PC-3 (cell line): ENCODE data around the gene CBX5. TPM values are rescaled to one million over a fixed set of nuclear protein-coding genes. Genes with fewer than 3 reads are reported as not detected.

ENCODE experiments used
- ATAC-seq: fragments of 200-7000 bp; cut with Tn5 transposase; 2 replicates; pipeline ENCODE4 v1.9.1; 2020; ENCODE audit warnings: mild to moderate bottlenecking, moderate library complexity
- BruUV-seq: library from RNA; stranded (reverse); fragments of 400-500 nt; replicated peaks from 2 replicates; lab custom pipeline; 2021; lab: Mats Ljungman, UMichigan
- CTCF ChIA-PET: fragments of 300-600 bp; sonication (Branson Sonifier 250); formaldehyde crosslinking; loops from one replicate; lab custom pipeline; 2022; ENCODE audit warnings: antibody characterized with exemption; lab: Charles Lee
- POLR2A ChIA-PET: fragments of 300-600 bp; sonication (Branson Sonifier 250); formaldehyde crosslinking; loops from one replicate; lab custom pipeline; 2022; ENCODE audit warnings: antibody characterized with exemption; ENCODE audit not compliant: unreplicated experiment; lab: Charles Lee
- DNase-seq: peaks from one replicate; pipeline ENCODE4 v3.0.0-alpha.2; 2015
- H2AFZ ChIP-seq: fragments of 300-600 bp; sonication (generic); 2 replicates; pipeline ENCODE4 v1.6.0; 2016; ENCODE audit warnings: antibody characterized with exemption, low read length
- H3F3A ChIP-seq: fragments of 300-600 bp; sonication (generic); one replicate; pipeline ENCODE4 v1.6.0; 2017; ENCODE audit warnings: antibody characterized with exemption, low read length, control low read depth, mild to moderate bottlenecking; ENCODE audit not compliant: unreplicated experiment
- H3K27ac ChIP-seq: fragments of 300-600 bp; sonication (generic); 2 replicates; pipeline ENCODE4 v1.5.1; 2016; ENCODE audit warnings: mild to moderate bottlenecking, low read length
- H3K27me3 ChIP-seq: fragments of 300-600 bp; sonication (generic); 2 replicates; pipeline ENCODE4 v1.6.1; 2016; ENCODE audit warnings: low read length, mixed read lengths
- H3K36me3 ChIP-seq: fragments of 300-600 bp; sonication (generic); 2 replicates; pipeline ENCODE4 v1.6.1; 2016; ENCODE audit warnings: low read depth, mixed run types, low read length, mixed read lengths
- H3K4me1 ChIP-seq: fragments of 300-600 bp; sonication (generic); 2 replicates; pipeline ENCODE4 v1.5.1; 2016; ENCODE audit warnings: low read length; ENCODE audit not compliant: insufficient read depth
- H3K4me2 ChIP-seq: fragments of 300-600 bp; sonication (generic); 2 replicates; pipeline ENCODE4 v1.6.0; 2016; ENCODE audit warnings: low read length
- H3K4me3 ChIP-seq: fragments of 300-600 bp; sonication (generic); 2 replicates; pipeline ENCODE4 v1.5.1; 2016; ENCODE audit warnings: mild to moderate bottlenecking, low read length, mixed read lengths
- H3K79me2 ChIP-seq: fragments of 300-600 bp; sonication (generic); 2 replicates; pipeline ENCODE4 v1.6.1; 2017; ENCODE audit warnings: low read length, mixed read lengths
- H3K9ac ChIP-seq: fragments of 300-600 bp; sonication (generic); 2 replicates; pipeline ENCODE4 v1.6.0; 2016; ENCODE audit warnings: mild to moderate bottlenecking, low read length
- H3K9me2 ChIP-seq: fragments of 300-600 bp; sonication (generic); replicated peaks from 2 replicates; pipeline ENCODE4 v1.6.1; 2016; ENCODE audit warnings: mixed run types, low read length, mixed read lengths
- H3K9me3 ChIP-seq: fragments of 300-600 bp; sonication (generic); 2 replicates; pipeline ENCODE4 v1.6.1; 2016; ENCODE audit warnings: low read length, mixed read lengths
- H4K20me1 ChIP-seq: fragments of 300-600 bp; sonication (generic); 2 replicates; pipeline ENCODE4 v1.6.1; 2016; ENCODE audit warnings: low read length, mixed read lengths
- CTCF ChIP-seq: fragments of 300-600 bp; sonication (generic); conservative IDR thresholded peaks from 2 replicates; pipeline ENCODE4 v1.5.1; 2017; ENCODE audit warnings: antibody characterized with exemption, low read depth, mild to moderate bottlenecking, low read length
- EZH2 ChIP-seq: fragments of 300-600 bp; sonication (generic); IDR thresholded peaks from one replicate; pipeline ENCODE4 v1.6.1; 2017; ENCODE audit warnings: antibody characterized with exemption, mild to moderate bottlenecking, low read length; ENCODE audit not compliant: unreplicated experiment
- EZH2phosphoT487 ChIP-seq: fragments of 300-600 bp; sonication (generic); IDR thresholded peaks from 2 replicates; pipeline ENCODE4 v1.6.1; 2018; ENCODE audit warnings: mild to moderate bottlenecking, antibody characterized with exemption, low read length, borderline replicate concordance
- intact Hi-C: fragments of 100-400 bp; cut with micrococcal nuclease; formaldehyde crosslinking; loops from 2 replicates; pipeline ENCODE4 v1.9.0; 2023
- total RNA-seq: library from RNA; depleted of rRNA; stranded (reverse); fragments of >200 nt; gene quantifications from 2 replicates; pipeline ENCODE4 v1.2.3, GENCODE V29; 2014

CBX5 gene
- total RNA-seq, 1 experiment from 2014 or later: 14.9 TPM

- no peak overlapping the region for H3K4me3 ChIP-seq
- DNase-seq (no peak), ATAC-seq (no peak)
- H3F3A ChIP-seq: no peaks in the 10 kb centered on the region
- H3K9me2 ChIP-seq: no peaks in the 10 kb centered on the region
- H3K27ac ChIP-seq: no peak overlapping the region
- no peak overlapping the region for H2AFZ ChIP-seq
- H3K79me2 ChIP-seq: no peaks in the 10 kb centered on the region
- no peaks in the 10 kb centered on the region for H3K36me3 ChIP-seq
- TF ChIP-seq CTCF (no peak), EZH2 (no peak)
- ChIA-PET CTCF (interaction anchor here (1.0 kb wide), 1 partner anchor 104 kb away, joined by 4 read pairs; the partner anchor contains the start of gene COPZ1), POLR2A (no interaction called here)
- intact Hi-C loops: no loop called here
- BruUV-seq: no TSS peak
- H4K20me1 ChIP-seq: no peaks in the 10 kb centered on the region
- H3K4me1 ChIP-seq: peaks cover 15% of the 10 kb centered on the region
- no peaks in the 10 kb centered on the region for H3K27me3 ChIP-seq
- no peaks in the 10 kb centered on the region for H3K9me3 ChIP-seq
- no peak overlapping the region for H3K4me2 ChIP-seq
- H3K9ac ChIP-seq: no peak overlapping the region
Measured at GRCh38 chr12:54221402-54221984, 58.4 kb downstream of the CBX5 start.

GRCh38 chr12:54220567-54220966, 59.4 kb downstream of the CBX5 start:
- H3K79me2 ChIP-seq: no peaks in the 10 kb centered on the region
- CTCF ChIA-PET: interaction anchor here (1.0 kb wide), 1 partner anchor 105 kb away, joined by 4 read pairs; the partner anchor contains the start of gene COPZ1
- POLR2A ChIA-PET: no interaction called here
- DNase-seq (no peak), ATAC-seq (no peak)
- H3K4me2 ChIP-seq: peak overlapping the region; percentile 55; the same call in 1 of the 2 replicates
- no peaks in the 10 kb centered on the region for H3K9me2 ChIP-seq
- no peaks in the 10 kb centered on the region for H3K36me3 ChIP-seq
- H3K27ac ChIP-seq: no peak overlapping the region
- no peaks in the 10 kb centered on the region for H3K27me3 ChIP-seq
- intact Hi-C loops: loop anchor here (1.0 kb wide), 1 partner anchor 141 kb away; no protein-coding TSS in a partner anchor
- no peak overlapping the region for H3K9ac ChIP-seq
- H3F3A ChIP-seq: no peaks in the 10 kb centered on the region
- BruUV-seq: no TSS peak
- H2AFZ ChIP-seq: peak overlapping the region; percentile 72
- H4K20me1 ChIP-seq: no peaks in the 10 kb centered on the region
- H3K4me3 ChIP-seq: no peak overlapping the region
- TF ChIP-seq EZH2phosphoT487 (no peak), CTCF (no peak), EZH2 (no peak)
- H3K4me1 ChIP-seq: peaks cover 16% of the 10 kb centered on the region
- no peaks in the 10 kb centered on the region for H3K9me3 ChIP-seq

GRCh38 chr12:54220092-54220557, 59.8 kb downstream of the CBX5 start:
- H3K27me3 ChIP-seq: no peaks in the 10 kb centered on the region
- no TSS peak for BruUV-seq
- H3K4me3 ChIP-seq: peak overlapping the region; percentile 62; the same call in 1 of the 2 replicates
- H3K4me1 ChIP-seq: peaks cover 16% of the 10 kb centered on the region
- intact Hi-C loops: loop anchor here (1.0 kb wide), 1 partner anchor 141 kb away; no protein-coding TSS in a partner anchor
- peak overlapping the region; percentile 55 for H3K4me2 ChIP-seq
- peak overlapping the region; percentile 72 for H2AFZ ChIP-seq
- ChIA-PET CTCF (interaction anchor here (0.6 to 1.0 kb wide), 6 partner anchors 10 to 388 kb away, joined by 4 to 12 read pairs (median 10); partner anchors contain the start of gene COPZ1), POLR2A (interaction anchor here (0.6 to 0.7 kb wide), 2 partner anchors 13 to 196 kb away, joined by 8 to 9 read pairs; no protein-coding TSS in a partner anchor)
- H4K20me1 ChIP-seq: no peaks in the 10 kb centered on the region
- no peak for TF ChIP-seq EZH2phosphoT487
- no peak for TF ChIP-seq EZH2
- TF ChIP-seq CTCF: peak; percentile 79
- no peaks in the 10 kb centered on the region for H3K9me3 ChIP-seq
- no peak overlapping the region for H3K27ac ChIP-seq
- DNase-seq: peak; percentile 75
- no peaks in the 10 kb centered on the region for H3F3A ChIP-seq
- no peaks in the 10 kb centered on the region for H3K36me3 ChIP-seq
- no peaks in the 10 kb centered on the region for H3K79me2 ChIP-seq
- peak; percentile 52 for ATAC-seq
- H3K9me2 ChIP-seq: no peaks in the 10 kb centered on the region
- peak overlapping the region; percentile 28; the same call in 1 of the 2 replicates for H3K9ac ChIP-seq
